Stimulated activated CD4-positive, alpha-beta T cell treated with anti-CD3 and anti-CD28 coated beads, Interleukin-15, amount 100 ng/mL, for 48 hours (primary cell): ENCODE results near the gene ICE2.
"Not testable (repeated sequence)": the region's sequence is repeated elsewhere in the genome, so short reads cannot be mapped to it uniquely, and the experiment has no call there.

ENCODE experiments used
- DNase-seq, 2 donors: peaks; one replicate each; pipeline ENCODE4 v3.0.0-alpha.2; 2020; ENCODE audit warnings: low read depth in 2 of 2

Gene ICE2

GRCh38 chr15:60444289-60444912 lies 34.5 kb downstream of the ICE2 start:
- no peak for DNase-seq

- DNase-seq, result no peak
These were observed 36.2 kb downstream of the ICE2 start for GRCh38 chr15:60442763-60443162.

GRCh38 chr15:60442031-60442650 lies 36.8 kb downstream of the ICE2 start:
- no peak for DNase-seq

- DNase-seq, result no peak
These were observed 37.6 kb downstream of the ICE2 start for GRCh38 chr15:60441331-60441730.

GRCh38 chr15:60438646-60439045 lies 40.3 kb downstream of the ICE2 start:
- DNase-seq, result no peak

- no peak for DNase-seq
These were observed 50.0 kb downstream of the ICE2 start for GRCh38 chr15:60428935-60429334.

- no peak for DNase-seq
These were observed 52.0 kb downstream of the ICE2 start for GRCh38 chr15:60426870-60427508.

- DNase-seq, result no peak
These were observed 53.5 kb downstream of the ICE2 start for GRCh38 chr15:60425461-60425860.

GRCh38 chr15:60424006-60424405 lies 54.9 kb downstream of the ICE2 start:
- DNase-seq, result no peak

- no peak for DNase-seq
These were observed 55.4 kb downstream of the ICE2 start for GRCh38 chr15:60423537-60423936.

GRCh38 chr15:60421544-60421943 lies 57.4 kb downstream of the ICE2 start:
- no peak for DNase-seq

- DNase-seq, result no peak
These were observed 58.7 kb downstream of the ICE2 start for GRCh38 chr15:60420203-60420716.

GRCh38 chr15:60419753-60420152 lies 59.2 kb downstream of the ICE2 start:
- DNase-seq, result no peak

GRCh38 chr15:60418096-60418495 lies 60.8 kb downstream of the ICE2 start:
- DNase-seq, result no peak

GRCh38 chr15:60417112-60417511 lies 61.8 kb downstream of the ICE2 start:
- DNase-seq, result no peak

GRCh38 chr15:60416484-60416883 lies 62.5 kb downstream of the ICE2 start:
- DNase-seq, result no peak

GRCh38 chr15:60414016-60414682 lies 64.8 kb downstream of the ICE2 start:
- no peak for DNase-seq

- no peak for DNase-seq
These were observed 65.6 kb downstream of the ICE2 start for GRCh38 chr15:60413231-60413824.

- DNase-seq, result not testable (repeated sequence)
These were observed 66.1 kb downstream of the ICE2 start for GRCh38 chr15:60412807-60413206.

GRCh38 chr15:60411774-60412425 lies 67.0 kb downstream of the ICE2 start:
- DNase-seq, result no peak

- not testable (repeated sequence) for DNase-seq
These were observed 68.6 kb downstream of the ICE2 start for GRCh38 chr15:60410350-60410749.
